ENCODE results near the gene ABCC1.
"Not testable (repeated sequence)": the region's sequence is repeated elsewhere in the genome, so short reads cannot be mapped to it uniquely, and the experiment has no call there.

The ABCC1 gene

DNA sequence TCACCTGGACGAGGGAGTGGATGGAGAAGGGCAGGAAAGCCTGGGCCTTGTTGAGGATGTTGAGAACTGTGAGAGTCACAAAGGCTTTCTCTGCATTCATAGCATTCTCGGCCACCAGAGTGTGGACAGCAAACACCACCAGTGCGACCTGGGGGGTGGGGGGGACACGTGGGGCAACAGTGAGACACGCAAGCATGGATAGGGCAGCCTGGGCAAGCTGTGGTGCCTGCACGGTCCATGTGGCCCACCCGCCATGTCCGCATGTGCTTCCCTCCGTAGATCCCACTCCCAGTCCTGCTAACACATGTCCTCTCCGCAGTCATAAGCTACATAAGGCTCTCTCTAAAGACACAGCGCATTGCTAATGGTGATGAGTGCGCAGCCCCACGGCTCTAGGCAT is 239.4 kb downstream of the ABCC1 start:
- no peaks in the 10 kb centered on the region for H3K9me3 ChIP-seq (ENCODE audit: insufficient read depth, low read length)
- H3K4me2 ChIP-seq (ENCODE audit: low read depth, low read length, poor library complexity, severe bottlenecking): no peak overlapping the region
- no peaks in the 10 kb centered on the region for H3K27me3 ChIP-seq (ENCODE audit: low read length)
- no peak overlapping the region for H3K4me3 ChIP-seq (ENCODE audit: insufficient read depth, low read length, poor library complexity, severe bottlenecking)
- H2AFZ ChIP-seq (ENCODE audit: low read depth, low read length, severe bottlenecking): no peak overlapping the region
- no peaks in the 10 kb centered on the region for H3K9me2 ChIP-seq (replicated peaks; ENCODE audit: insufficient read depth, low read length)
- no peak overlapping the region for H3K27ac ChIP-seq (ENCODE audit: low read depth, low read length)
- H3K36me3 ChIP-seq (ENCODE audit: low read length): no peaks in the 10 kb centered on the region
- no peaks in the 10 kb centered on the region for H3F3A ChIP-seq (ENCODE audit: insufficient read depth)
- no peak for TF ChIP-seq EZH2phosphoT487 (conservative IDR thresholded peaks at IDR 0.05; ENCODE audit: low read length)
- TF ChIP-seq, protein P1, sequence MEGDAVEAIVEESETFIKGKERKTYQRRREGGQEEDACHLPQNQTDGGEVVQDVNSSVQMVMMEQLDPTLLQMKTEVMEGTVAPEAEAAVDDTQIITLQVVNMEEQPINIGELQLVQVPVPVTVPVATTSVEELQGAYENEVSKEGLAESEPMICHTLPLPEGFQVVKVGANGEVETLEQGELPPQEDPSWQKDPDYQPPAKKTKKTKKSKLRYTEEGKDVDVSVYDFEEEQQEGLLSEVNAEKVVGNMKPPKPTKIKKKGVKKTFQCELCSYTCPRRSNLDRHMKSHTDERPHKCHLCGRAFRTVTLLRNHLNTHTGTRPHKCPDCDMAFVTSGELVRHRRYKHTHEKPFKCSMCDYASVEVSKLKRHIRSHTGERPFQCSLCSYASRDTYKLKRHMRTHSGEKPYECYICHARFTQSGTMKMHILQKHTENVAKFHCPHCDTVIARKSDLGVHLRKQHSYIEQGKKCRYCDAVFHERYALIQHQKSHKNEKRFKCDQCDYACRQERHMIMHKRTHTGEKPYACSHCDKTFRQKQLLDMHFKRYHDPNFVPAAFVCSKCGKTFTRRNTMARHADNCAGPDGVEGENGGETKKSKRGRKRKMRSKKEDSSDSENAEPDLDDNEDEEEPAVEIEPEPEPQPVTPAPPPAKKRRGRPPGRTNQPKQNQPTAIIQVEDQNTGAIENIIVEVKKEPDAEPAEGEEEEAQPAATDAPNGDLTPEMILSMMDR (IDR thresholded peaks at IDR 0.05; ENCODE audit: insufficient read depth, low read length, poor library complexity, severe bottlenecking): no peak
- H4K20me1 ChIP-seq (ENCODE audit: low read depth, low read length): no peaks in the 10 kb centered on the region
- no peak overlapping the region for H3K9ac ChIP-seq (ENCODE audit: low read length)
- no peaks in the 10 kb centered on the region for H3K79me2 ChIP-seq (ENCODE audit: insufficient read depth, low read length)

DNA sequence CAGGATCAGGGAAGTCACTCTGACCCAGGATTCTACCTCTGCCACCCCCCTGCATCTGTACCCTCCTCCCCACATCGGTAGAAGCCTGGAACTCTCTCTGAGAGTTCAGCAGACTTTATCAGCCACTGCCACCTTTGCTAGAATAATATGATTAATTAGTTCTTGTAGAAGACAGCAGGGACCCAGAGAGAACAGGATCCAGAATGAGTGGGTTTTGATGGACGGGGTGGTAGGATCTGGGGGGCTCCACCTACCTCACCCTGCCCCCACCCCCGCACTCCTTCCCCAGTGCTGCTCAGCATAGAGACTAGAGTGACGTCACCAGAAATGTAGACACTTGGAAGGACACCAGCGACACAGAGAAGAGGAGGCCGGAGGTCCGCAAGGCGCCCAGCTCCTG is 240.4 kb downstream of the ABCC1 start:
- no peaks in the 10 kb centered on the region for H3K9me3 ChIP-seq (ENCODE audit: insufficient read depth, low read length)
- H3K27me3 ChIP-seq (ENCODE audit: low read length): no peaks in the 10 kb centered on the region
- no peaks in the 10 kb centered on the region for H3K9me2 ChIP-seq (replicated peaks; ENCODE audit: insufficient read depth, low read length)
- H3K36me3 ChIP-seq (ENCODE audit: low read length): no peaks in the 10 kb centered on the region
- H3K79me2 ChIP-seq (ENCODE audit: insufficient read depth, low read length): no peaks in the 10 kb centered on the region
- H3K27ac ChIP-seq (ENCODE audit: low read depth, low read length): no peak overlapping the region
- no peak overlapping the region for H3K4me2 ChIP-seq (ENCODE audit: low read depth, low read length, poor library complexity, severe bottlenecking)
- H4K20me1 ChIP-seq (ENCODE audit: low read depth, low read length): no peaks in the 10 kb centered on the region
- H3F3A ChIP-seq (ENCODE audit: insufficient read depth): no peaks in the 10 kb centered on the region
- TF ChIP-seq EZH2phosphoT487 (conservative IDR thresholded peaks at IDR 0.05; ENCODE audit: low read length): no peak
- TF ChIP-seq, protein P1 (IDR thresholded peaks at IDR 0.05; ENCODE audit: insufficient read depth, low read length, poor library complexity, severe bottlenecking): no peak
- no peak overlapping the region for H3K4me3 ChIP-seq (ENCODE audit: insufficient read depth, low read length, poor library complexity, severe bottlenecking)
- H2AFZ ChIP-seq (ENCODE audit: low read depth, low read length, severe bottlenecking): no peak overlapping the region
- no peak overlapping the region for H3K9ac ChIP-seq (ENCODE audit: low read length)

DNA sequence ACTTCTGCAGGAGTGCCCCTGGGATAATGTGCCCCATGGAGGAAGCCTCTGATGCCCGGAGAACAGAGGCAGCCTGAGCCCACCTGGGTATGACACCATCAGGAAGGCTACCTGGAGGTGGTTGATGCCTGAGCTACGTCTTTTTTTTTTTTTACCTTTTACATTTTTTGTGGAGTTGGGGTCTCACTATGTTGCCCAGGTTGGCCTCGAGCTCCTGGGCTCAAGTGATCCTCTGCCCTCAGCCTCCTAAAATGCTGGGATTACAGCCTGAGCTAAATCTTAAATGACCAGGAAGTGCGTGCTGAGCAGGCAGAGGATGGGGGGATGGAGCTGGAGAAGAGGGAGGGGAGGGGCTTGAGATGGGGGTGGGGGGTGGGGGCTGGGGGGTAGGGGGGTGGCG is 241.1 kb downstream of the ABCC1 start:
- H4K20me1 ChIP-seq (ENCODE audit: low read depth, low read length): no peaks in the 10 kb centered on the region
- no peaks in the 10 kb centered on the region for H3K9me3 ChIP-seq (ENCODE audit: insufficient read depth, low read length)
- no peaks in the 10 kb centered on the region for H3K36me3 ChIP-seq (ENCODE audit: low read length)
- TF ChIP-seq, protein P1 (IDR thresholded peaks at IDR 0.05; ENCODE audit: insufficient read depth, low read length, poor library complexity, severe bottlenecking): no peak
- TF ChIP-seq EZH2phosphoT487 (conservative IDR thresholded peaks at IDR 0.05; ENCODE audit: low read length): no peak
- no peak overlapping the region for H2AFZ ChIP-seq (ENCODE audit: low read depth, low read length, severe bottlenecking)
- no peaks in the 10 kb centered on the region for H3K79me2 ChIP-seq (ENCODE audit: insufficient read depth, low read length)
- no peaks in the 10 kb centered on the region for H3K27me3 ChIP-seq (ENCODE audit: low read length)
- H3F3A ChIP-seq (ENCODE audit: insufficient read depth): no peaks in the 10 kb centered on the region
- H3K27ac ChIP-seq (ENCODE audit: low read depth, low read length): no peak overlapping the region
- H3K4me2 ChIP-seq (ENCODE audit: low read depth, low read length, poor library complexity, severe bottlenecking): no peak overlapping the region
- H3K9me2 ChIP-seq (replicated peaks; ENCODE audit: insufficient read depth, low read length): no peaks in the 10 kb centered on the region
- no peak overlapping the region for H3K4me3 ChIP-seq (ENCODE audit: insufficient read depth, low read length, poor library complexity, severe bottlenecking)
- H3K9ac ChIP-seq (ENCODE audit: low read length): no peak overlapping the region

DNA sequence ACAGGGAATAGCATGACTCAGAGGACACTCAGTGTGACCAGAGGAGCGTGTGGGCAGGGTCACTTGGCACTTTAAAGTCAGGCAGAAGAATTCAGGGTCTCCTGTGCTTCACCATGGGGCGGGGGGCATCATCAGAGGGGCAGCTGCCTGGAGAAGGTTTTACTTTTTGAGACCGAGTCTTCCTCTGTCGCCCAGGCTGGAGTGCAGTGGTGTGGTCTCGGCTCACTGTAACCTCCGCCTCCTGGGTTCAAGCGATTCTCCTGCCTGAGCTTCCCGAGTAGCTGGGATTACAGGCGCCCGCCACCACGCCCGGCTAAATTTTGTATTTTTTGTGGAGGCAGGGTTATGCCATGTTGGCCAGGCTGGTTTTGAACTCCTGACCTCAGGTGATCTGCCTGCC is 241.6 kb downstream of the ABCC1 start:
- not testable (repeated sequence) for H3K4me3 ChIP-seq (ENCODE audit: insufficient read depth, low read length, poor library complexity, severe bottlenecking); H3K9me3 ChIP-seq (ENCODE audit: insufficient read depth, low read length)

More for the DNA sequence above, 241.6 kb downstream of the ABCC1 start:
- not testable (repeated sequence) for H3K9ac ChIP-seq (ENCODE audit: low read length); H3F3A ChIP-seq (ENCODE audit: insufficient read depth); H4K20me1 ChIP-seq (ENCODE audit: low read depth, low read length); H3K27ac ChIP-seq (ENCODE audit: low read depth, low read length); H3K79me2 ChIP-seq (ENCODE audit: insufficient read depth, low read length); H3K36me3 ChIP-seq (ENCODE audit: low read length); H3K9me2 ChIP-seq (replicated peaks; ENCODE audit: insufficient read depth, low read length); H3K4me2 ChIP-seq (ENCODE audit: low read depth, low read length, poor library complexity, severe bottlenecking); H2AFZ ChIP-seq (ENCODE audit: low read depth, low read length, severe bottlenecking); H3K27me3 ChIP-seq (ENCODE audit: low read length)

All from SU-DHL-6 (cell line).